ENCODE measurements around the gene SHISAL1.

The SHISAL1 gene

DNA sequence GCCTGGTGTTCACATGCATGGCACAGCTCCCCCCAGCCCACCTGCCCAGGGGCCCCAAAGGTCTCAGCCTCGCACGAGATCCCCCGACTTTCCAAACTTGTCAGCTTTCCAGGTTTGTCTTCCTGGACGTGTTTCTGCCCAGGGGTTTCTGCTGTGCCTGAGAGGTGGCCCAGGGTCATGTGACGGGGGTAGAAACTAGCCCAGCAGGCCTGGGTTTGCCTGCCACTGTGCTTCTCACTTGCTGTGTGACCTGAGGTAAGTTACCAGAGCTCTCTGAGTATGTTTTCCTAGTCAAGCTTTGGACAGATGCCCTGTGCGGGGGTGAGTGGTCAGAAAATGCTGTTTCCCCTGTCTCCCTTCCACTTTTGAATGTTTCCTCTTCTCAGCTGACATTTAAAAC lies 38.3 kb upstream of the SHISAL1 start:
- H3K36me3 Mint-ChIP-seq (ENCODE audit: low read depth): no peaks in the 10 kb centered on the region
- H3K4me3 Mint-ChIP-seq: no peak overlapping the region

DNA sequence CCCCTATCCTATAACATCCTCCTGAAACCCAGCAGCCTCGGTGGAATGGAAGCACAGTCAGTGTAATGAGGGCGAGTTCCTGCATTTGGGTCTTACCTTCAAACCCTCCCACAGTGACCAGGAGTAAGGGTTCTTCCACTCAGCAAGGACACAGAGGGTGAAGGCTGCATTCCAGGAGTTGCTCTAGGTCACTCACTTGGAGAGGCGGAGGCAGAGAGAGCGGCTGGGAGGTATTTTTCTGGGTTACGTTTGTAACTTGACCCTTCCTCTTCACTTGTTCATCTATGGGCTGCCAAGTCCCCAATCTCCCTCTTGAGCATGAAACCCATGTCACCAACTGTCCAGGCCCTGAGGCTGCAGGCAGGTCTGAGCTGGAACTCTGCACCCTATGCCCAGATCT lies 36.8 kb upstream of the SHISAL1 start:
- H3K9me3 Mint-ChIP-seq: no peaks in the 10 kb centered on the region
- peaks cover 24% of the 10 kb centered on the region for H3K27me3 Mint-ChIP-seq
- intact Hi-C loops (cut with micrococcal nuclease): no loop called here
- H3K4me3 Mint-ChIP-seq: no peak overlapping the region
- H3K4me1 Mint-ChIP-seq (ENCODE audit: low read depth): peaks cover 4% of the 10 kb centered on the region
- no peaks in the 10 kb centered on the region for H3K36me3 Mint-ChIP-seq (ENCODE audit: low read depth)
- H3K27ac Mint-ChIP-seq: no peak overlapping the region

More for the DNA sequence above, 38.3 kb upstream of the SHISAL1 start:
- H3K27me3 Mint-ChIP-seq: peaks cover 28% of the 10 kb centered on the region
- peaks cover 4% of the 10 kb centered on the region for H3K4me1 Mint-ChIP-seq (ENCODE audit: low read depth)
- H3K9me3 Mint-ChIP-seq: no peaks in the 10 kb centered on the region
- no peak overlapping the region for H3K27ac Mint-ChIP-seq
- intact Hi-C loops (cut with micrococcal nuclease): no loop called here

DNA sequence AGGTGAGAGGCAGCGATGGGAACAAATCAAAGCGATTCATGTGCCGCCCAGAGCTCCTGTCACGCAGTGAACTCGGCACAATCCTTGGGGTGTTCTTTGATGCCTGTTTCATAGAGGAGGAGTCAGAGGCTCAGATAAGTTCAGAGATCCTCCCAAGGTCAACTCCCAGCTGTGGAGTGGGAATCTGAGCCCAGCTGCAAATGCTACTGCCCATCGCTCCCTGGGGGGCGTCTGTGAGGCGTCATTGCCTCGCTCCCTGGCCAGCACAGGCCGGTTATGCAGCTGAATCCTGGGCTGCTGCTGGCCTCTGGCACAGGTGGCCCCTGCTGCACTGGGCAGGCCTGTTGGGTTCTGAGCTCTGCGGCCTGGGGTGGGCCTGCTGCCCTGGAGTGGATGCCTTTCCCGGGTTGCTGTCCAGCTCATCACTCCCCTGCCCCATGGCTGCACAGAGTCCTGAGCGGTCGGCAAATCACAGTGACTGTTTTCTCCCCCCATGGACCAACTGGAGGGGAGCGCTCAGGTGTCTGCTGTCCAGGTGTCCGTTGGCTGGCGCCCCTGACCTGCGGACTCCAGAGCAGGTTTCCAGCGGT lies 36.3 kb upstream of the SHISAL1 start:
- intact Hi-C loops (cut with micrococcal nuclease): no loop called here
- Mint-ChIP-seq H3K4me3 (no peak overlapping the region), H3K27me3 (peaks cover 25% of the 10 kb centered on the region), H3K9me3 (no peaks in the 10 kb centered on the region), H3K36me3 (ENCODE audit: low read depth) (no peaks in the 10 kb centered on the region), H3K27ac (no peak overlapping the region), H3K4me1 (ENCODE audit: low read depth) (peaks cover 4% of the 10 kb centered on the region)

DNA sequence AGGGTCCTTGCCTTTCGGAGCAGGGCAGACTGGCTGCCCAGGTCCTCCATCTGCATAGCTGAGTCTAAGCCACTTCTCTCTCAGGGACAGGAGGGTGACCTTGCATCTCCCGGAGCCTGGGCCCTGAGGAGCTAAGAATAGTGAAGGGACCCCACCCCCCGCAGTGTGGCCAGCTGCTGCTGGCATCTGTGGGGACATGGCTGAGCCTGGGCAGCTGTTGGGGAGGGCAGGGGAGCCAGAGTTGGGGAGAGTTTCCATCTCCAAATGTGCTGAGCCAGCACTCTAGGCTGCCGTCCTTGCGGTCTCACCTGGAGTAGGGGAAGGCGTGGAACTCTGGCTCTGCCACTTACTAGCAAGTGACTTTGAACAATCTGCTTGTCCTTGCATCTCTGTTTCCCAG lies 34.8 kb upstream of the SHISAL1 start:
- H3K27me3 Mint-ChIP-seq: peaks cover 17% of the 10 kb centered on the region
- peaks cover 4% of the 10 kb centered on the region for H3K4me1 Mint-ChIP-seq (ENCODE audit: low read depth)

DNA sequence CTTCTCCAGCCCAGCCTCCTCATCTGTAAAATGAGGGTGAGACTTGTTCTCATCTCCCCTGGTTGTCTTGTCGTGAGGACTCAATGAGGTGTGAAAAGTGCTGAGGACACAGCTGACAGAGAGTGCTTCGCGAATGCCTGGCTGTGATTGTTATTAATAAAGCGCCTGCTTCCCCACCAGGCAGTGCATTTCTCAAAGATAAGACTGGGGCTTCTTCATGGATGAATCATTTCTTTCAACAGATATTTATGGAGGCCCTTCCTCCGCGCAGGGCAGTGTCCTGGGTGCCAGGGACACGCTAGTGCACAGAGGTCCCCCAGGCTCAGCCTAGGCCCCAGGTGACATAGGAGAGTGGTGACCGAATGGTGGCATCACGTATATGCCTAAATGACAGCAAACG lies 34.3 kb upstream of the SHISAL1 start:
- Mint-ChIP-seq H3K36me3 (ENCODE audit: low read depth) (no peaks in the 10 kb centered on the region), H3K27me3 (peaks cover 16% of the 10 kb centered on the region), H3K9me3 (no peaks in the 10 kb centered on the region), H3K4me1 (ENCODE audit: low read depth) (peaks cover 4% of the 10 kb centered on the region), H3K4me3 (no peak overlapping the region), H3K27ac (no peak overlapping the region)
- intact Hi-C loops (cut with micrococcal nuclease): no loop called here

More for the DNA sequence above, 34.8 kb upstream of the SHISAL1 start:
- Mint-ChIP-seq H3K36me3 (ENCODE audit: low read depth) (no peaks in the 10 kb centered on the region), H3K9me3 (no peaks in the 10 kb centered on the region), H3K4me3 (no peak overlapping the region), H3K27ac (no peak overlapping the region)
- intact Hi-C loops (cut with micrococcal nuclease): no loop called here

DNA sequence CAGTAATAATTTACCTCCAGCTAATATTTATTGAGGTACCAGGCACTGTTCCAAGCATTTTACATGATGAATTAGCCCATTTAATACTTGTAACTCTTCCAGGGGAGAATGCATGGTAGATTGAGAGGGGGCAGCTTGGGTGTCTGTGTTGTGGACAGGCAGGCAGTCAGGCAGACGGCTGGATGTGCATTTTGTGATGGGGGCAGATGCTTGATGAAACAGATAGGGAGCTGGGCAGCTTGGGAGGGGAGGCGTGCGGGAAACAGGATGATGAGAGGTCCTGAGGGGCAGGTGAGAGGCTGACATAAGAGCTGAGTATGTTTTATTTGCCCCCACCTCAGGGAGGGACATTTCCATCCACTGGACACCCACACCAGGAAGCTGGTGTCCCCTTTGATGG lies 33.1 kb upstream of the SHISAL1 start:
- no peaks in the 10 kb centered on the region for H3K36me3 Mint-ChIP-seq (ENCODE audit: low read depth)
- H3K27me3 Mint-ChIP-seq: peaks cover 6% of the 10 kb centered on the region
- H3K4me3 Mint-ChIP-seq: no peak overlapping the region
- intact Hi-C loops (cut with micrococcal nuclease): no loop called here
- H3K9me3 Mint-ChIP-seq: no peaks in the 10 kb centered on the region
- no peaks in the 10 kb centered on the region for H3K4me1 Mint-ChIP-seq (ENCODE audit: low read depth)
- H3K27ac Mint-ChIP-seq: no peak overlapping the region

DNA sequence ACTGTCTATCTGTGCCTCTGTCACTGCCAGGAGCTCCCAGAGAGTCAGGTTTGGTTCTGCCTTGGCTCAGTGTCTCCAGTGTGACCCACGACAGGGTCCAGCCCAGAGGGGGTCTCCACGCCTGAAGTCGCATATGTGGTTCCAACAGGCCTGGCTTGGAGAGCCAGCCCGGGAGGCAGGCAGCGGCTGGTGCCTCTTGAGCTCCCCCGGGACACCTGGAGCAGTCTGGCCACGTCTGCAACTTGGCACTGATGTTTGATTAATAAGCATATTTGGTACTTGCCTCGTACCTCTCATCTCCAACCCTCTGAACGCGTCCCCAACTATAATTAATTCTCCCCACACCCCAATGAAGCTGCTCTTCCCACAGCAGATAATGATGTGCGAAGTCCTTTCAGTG lies 31.7 kb upstream of the SHISAL1 start:
- Mint-ChIP-seq H3K27me3 (peaks cover 4% of the 10 kb centered on the region), H3K9me3 (no peaks in the 10 kb centered on the region), H3K4me1 (ENCODE audit: low read depth) (no peaks in the 10 kb centered on the region), H3K36me3 (ENCODE audit: low read depth) (no peaks in the 10 kb centered on the region), H3K27ac (no peak overlapping the region), H3K4me3 (no peak overlapping the region)
- intact Hi-C loops (cut with micrococcal nuclease): no loop called here

DNA sequence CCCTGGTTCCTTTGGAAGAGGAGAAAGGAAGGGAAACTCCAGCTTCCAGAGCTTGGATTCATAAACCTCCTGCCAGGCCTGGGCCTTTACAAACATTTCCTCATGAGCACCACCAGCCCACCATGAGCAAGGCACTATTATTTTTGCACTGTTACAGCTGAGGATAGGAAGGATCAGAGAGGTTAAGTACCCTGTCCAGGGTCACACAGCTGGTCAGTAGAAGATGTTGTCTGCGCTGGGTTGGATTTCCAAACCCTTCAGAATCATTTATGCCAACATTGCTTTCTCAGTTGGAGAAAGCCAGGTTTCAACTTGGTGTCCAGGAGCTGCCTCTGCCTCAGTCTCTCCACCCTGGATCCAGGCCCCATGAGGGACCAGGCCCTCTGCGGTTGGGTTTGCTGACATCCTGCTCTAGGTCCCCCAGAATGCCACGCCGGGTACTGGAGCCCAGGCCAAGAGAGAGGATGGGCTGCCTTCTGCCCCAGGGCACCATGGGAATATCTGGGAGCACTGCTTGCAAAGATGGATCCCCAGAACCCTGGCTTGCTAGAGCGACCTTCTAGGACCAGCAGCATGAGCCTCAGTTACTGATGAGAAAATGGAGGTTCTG lies 29.7 kb upstream of the SHISAL1 start:
- intact Hi-C loops (cut with micrococcal nuclease): no loop called here
- Mint-ChIP-seq H3K36me3 (ENCODE audit: low read depth) (no peaks in the 10 kb centered on the region), H3K27me3 (peaks cover 5% of the 10 kb centered on the region), H3K4me1 (ENCODE audit: low read depth) (no peaks in the 10 kb centered on the region), H3K27ac (no peak overlapping the region), H3K9me3 (no peaks in the 10 kb centered on the region), H3K4me3 (no peak overlapping the region)

DNA sequence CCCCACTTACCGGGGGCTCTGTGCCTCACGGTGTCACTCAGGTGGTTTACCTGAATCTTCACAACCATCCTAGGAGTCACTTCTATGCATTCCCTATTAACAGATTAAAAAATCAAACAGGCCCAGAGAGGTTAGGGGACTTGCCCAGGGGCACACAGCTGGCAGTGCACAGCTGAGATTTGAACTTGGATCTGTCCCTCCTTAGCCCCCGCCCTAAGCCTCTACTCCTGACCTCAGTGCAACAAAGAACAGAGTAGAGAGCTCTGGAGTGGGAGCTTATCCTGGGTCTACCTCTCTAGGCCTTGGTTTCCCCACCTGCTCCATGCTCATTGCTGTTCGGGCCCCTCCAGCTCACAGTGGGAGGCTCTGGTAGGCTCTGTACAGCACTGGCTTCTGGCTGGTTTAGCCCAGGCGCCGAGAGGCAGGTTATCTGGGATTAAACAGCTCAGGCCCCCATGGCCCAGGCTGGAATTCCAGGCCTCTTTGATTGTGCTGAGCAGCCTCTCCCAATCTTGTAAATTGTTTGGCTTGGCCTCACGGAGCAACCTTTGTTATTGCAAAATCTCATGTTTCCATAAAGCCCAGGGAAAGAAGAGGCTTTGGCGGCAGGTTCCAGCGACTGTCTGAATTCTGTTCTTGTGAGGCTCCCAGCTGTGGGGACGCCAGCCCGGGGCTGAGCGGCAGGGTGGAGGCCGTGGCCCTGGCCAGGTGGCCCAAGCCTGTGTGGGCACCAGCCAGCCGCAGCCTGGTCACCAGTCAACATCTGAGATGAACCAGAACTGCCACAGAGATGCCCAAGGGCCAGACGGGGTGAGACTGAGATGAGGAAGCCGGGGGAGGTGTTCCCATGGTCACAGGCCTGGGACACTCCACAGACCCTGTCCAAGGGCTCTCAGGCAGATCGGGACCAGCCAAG lies 28.9 kb upstream of the SHISAL1 start:
- H3K4me3 Mint-ChIP-seq: no peak overlapping the region
- no peaks in the 10 kb centered on the region for H3K4me1 Mint-ChIP-seq (ENCODE audit: low read depth)
- H3K27ac Mint-ChIP-seq: no peak overlapping the region
- H3K9me3 Mint-ChIP-seq: no peaks in the 10 kb centered on the region
- H3K36me3 Mint-ChIP-seq (ENCODE audit: low read depth): no peaks in the 10 kb centered on the region
- peaks cover 5% of the 10 kb centered on the region for H3K27me3 Mint-ChIP-seq
- intact Hi-C loops (cut with micrococcal nuclease): no loop called here

DNA sequence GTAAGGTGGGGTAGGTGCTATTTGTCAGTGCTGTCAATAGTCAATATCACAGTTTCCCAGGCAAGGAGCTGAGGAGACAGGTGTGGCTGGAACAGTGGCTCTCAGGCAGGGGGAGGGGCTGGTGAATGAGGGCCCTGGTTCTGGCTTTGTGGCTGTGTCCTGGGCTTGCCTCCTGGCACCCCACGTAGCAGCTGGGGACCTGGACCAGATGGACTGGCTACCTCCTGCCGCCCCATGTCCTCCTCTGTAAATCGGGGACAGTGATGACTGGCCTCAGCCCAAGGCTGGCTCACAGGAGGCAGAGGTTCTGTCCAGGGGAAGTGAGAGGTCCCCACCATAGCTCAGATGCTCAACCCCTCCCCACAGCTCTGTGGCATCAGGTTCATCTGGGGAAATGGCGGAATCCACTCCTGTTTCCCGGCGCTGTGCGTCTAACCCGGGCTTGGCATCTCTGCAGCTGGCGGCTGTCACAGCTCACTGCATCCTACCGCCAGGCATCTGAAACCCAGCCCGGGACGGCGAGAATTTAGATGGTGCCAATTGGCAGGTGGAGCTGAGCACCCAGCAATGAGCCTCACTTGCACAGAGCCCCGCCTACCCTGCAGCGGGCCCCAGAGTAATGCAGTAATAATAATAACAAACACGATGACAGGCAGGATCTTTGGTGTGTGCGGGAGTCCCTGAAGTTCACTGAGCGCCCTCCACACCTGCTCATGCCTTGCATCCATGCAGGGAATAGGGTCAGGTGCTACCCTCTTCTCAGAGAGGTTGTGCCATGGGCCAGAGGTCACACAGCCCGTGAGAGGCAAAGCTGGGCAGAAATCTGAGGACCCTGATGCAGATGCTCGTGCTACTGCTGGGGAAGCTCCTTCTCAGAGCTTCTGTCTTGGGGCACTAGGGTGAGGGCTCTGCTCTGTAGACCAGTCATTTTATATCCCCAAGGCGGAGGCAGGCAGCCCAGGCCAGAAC lies 27.8 kb upstream of the SHISAL1 start:
- no peaks in the 10 kb centered on the region for H3K36me3 Mint-ChIP-seq (ENCODE audit: low read depth)

DNA sequence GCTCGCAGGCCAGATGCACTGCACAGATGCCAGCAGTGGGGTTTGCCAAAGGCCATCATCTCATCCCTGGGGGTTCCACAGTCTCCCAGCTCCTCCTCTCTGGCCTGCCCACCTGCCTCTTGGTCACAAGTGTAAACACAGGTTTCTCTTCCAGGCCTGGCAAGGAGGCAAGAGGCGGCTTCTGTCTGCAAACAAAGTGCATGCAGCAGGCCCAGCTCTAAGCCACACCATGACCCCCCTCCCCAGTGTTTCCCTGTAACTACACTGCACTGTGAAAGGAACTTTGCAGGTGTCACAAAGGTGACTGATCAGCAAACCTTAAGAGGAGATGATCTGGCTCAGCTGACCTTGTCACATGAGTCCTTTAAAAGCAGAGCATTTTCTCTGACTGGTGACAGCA lies 26.2 kb upstream of the SHISAL1 start:
- Mint-ChIP-seq H3K27me3 (peaks cover 1% of the 10 kb centered on the region), H3K36me3 (ENCODE audit: low read depth) (no peaks in the 10 kb centered on the region), H3K27ac (no peak overlapping the region), H3K4me3 (no peak overlapping the region), H3K4me1 (ENCODE audit: low read depth) (no peaks in the 10 kb centered on the region), H3K9me3 (no peaks in the 10 kb centered on the region)
- intact Hi-C loops (cut with micrococcal nuclease): no loop called here

More for the DNA sequence above, 27.8 kb upstream of the SHISAL1 start:
- Mint-ChIP-seq H3K27me3 (peaks cover 5% of the 10 kb centered on the region), H3K9me3 (no peaks in the 10 kb centered on the region), H3K27ac (no peak overlapping the region), H3K4me3 (no peak overlapping the region), H3K4me1 (ENCODE audit: low read depth) (no peaks in the 10 kb centered on the region)
- intact Hi-C loops (cut with micrococcal nuclease): no loop called here

DNA sequence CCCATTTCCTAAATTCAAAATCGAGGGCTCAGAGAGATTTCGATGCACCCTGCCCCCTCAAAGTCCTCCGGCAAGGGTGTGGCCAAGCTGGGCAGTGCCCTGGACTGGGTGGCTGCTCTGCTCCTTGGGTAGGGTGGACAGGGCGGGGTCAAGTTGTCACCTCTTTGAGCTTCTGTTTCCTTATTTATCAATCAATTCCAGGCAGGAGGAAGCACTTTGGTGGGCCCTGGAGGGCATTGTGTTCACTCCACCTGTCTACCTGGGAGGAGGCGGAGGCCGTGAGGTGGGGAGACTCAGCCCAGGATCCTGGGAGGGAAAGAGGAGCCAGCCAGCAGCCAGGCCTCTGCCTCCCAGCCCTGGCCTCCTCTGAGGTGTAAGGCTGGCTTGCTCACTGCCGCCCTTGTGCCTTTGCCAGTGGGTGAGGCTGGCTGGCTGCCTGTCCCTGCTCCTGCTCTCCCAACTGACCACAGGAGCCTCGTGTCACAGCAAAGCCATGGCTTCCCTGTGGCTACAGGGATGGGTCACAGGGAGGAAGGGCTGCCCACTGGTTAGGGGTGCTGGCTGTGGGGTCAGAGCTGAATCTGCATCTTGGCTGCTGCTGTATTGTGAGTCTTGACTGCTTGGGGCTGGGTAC lies 25.5 kb upstream of the SHISAL1 start:
- H3K36me3 Mint-ChIP-seq (ENCODE audit: low read depth): no peaks in the 10 kb centered on the region
- intact Hi-C loops (cut with micrococcal nuclease): no loop called here
- no peaks in the 10 kb centered on the region for H3K9me3 Mint-ChIP-seq
- H3K4me1 Mint-ChIP-seq (ENCODE audit: low read depth): no peaks in the 10 kb centered on the region
- no peak overlapping the region for H3K4me3 Mint-ChIP-seq
- no peak overlapping the region for H3K27ac Mint-ChIP-seq
- peaks cover 1% of the 10 kb centered on the region for H3K27me3 Mint-ChIP-seq

DNA sequence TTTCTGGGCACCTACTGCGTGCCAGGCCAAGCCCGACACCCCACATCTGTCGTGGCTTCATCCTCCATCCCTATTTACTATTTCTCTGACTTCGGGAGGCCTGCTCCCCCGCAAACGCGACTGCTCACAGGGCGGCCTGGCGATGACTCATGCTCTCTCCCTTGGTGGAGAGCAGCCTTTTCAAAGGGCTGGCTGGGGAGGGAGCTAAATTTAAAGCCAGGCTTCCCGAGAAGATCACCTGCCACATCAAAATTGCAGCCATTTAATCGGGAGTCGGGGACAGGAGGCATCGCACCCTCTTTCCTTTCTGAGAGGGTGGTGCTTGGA lies 24.9 kb upstream of the SHISAL1 start:
- H3K9me3 Mint-ChIP-seq: no peaks in the 10 kb centered on the region
- no peaks in the 10 kb centered on the region for H3K4me1 Mint-ChIP-seq (ENCODE audit: low read depth)
- no peak overlapping the region for H3K27ac Mint-ChIP-seq
- H3K27me3 Mint-ChIP-seq: peaks cover 1% of the 10 kb centered on the region
- H3K4me3 Mint-ChIP-seq: no peak overlapping the region
- no peaks in the 10 kb centered on the region for H3K36me3 Mint-ChIP-seq (ENCODE audit: low read depth)
- intact Hi-C loops (cut with micrococcal nuclease): no loop called here
